H1 (cell line): Measurements from ENCODE around the gene IQUB. TPM values are rescaled to one million over a fixed set of nuclear protein-coding genes. Genes with fewer than 3 reads are reported as not detected.

ENCODE experiments used
- CTCF ChIA-PET: fragments of 300-600 bp; sonication (Branson Sonifier 250); formaldehyde crosslinking; loops from one replicate; lab custom pipeline; 2021; ENCODE audit not compliant: partially characterized antibody; lab: Charles Lee
- POLR2A ChIA-PET: fragments of 300-600 bp; sonication (Branson Sonifier 250); formaldehyde crosslinking; loops from one replicate; lab custom pipeline; 2021; ENCODE audit warnings: inconsistent platforms; ENCODE audit not compliant: partially characterized antibody; lab: Charles Lee
- DNase-seq, 2 experiments: peaks; one replicate each; pipeline versions ENCODE4 v3.0.0 to v3.0.0-alpha.2; 2010 to 2022; ENCODE audit warnings: low spot score in 2 of 2, low read depth in 1 of 2, mixed read lengths in 1 of 2
- FAIRE-seq: peaks from 2 replicates; lab custom pipeline; 2011; peaks lifted over from hg19 to GRCh38; lab: Jason Lieb, UNC
- H2AFZ ChIP-seq: 2 replicates; pipeline ENCODE4 v1.8.1; 2012; ENCODE audit warnings: low read length, inconsistent platforms
- H2AK5ac ChIP-seq: 2 replicates; pipeline ENCODE4 v1.6.1; 2013; ENCODE audit warnings: low read depth, low read length
- H2BK120ac ChIP-seq: replicated peaks from 2 replicates; pipeline ENCODE3; 2013; ENCODE audit warnings: low read depth, low read length, inconsistent platforms
- H2BK12ac ChIP-seq: 2 replicates; pipeline ENCODE4 v1.6.1; 2013; ENCODE audit warnings: low read depth, low read length
- H2BK15ac ChIP-seq: 2 replicates; pipeline ENCODE4 v1.6.1; 2013; ENCODE audit warnings: low read length
- H2BK20ac ChIP-seq: 2 replicates; pipeline ENCODE4 v1.6.1; 2013; ENCODE audit warnings: low read length
- H2BK5ac ChIP-seq: 2 replicates; pipeline ENCODE4 v1.6.1; 2013; ENCODE audit warnings: low read depth, low read length
- H3K14ac ChIP-seq: 2 replicates; pipeline ENCODE4 v1.6.1; 2013; ENCODE audit warnings: inconsistent platforms; ENCODE audit not compliant: insufficient read length
- H3K18ac ChIP-seq: 2 replicates; pipeline ENCODE4 v1.6.1; 2013; ENCODE audit warnings: low read length; ENCODE audit errors: extremely low read depth
- H3K23ac ChIP-seq: 2 replicates; pipeline ENCODE4 v1.6.1; 2013; ENCODE audit warnings: inconsistent platforms; ENCODE audit not compliant: insufficient read length
- H3K23me2 ChIP-seq: 2 replicates; pipeline ENCODE4 v1.6.1; 2013; ENCODE audit warnings: low read depth, low read length
- H3K27ac ChIP-seq: 2 replicates; pipeline ENCODE4 v1.6.1; 2011; ENCODE audit warnings: low read depth, low read length, inconsistent platforms
- H3K27me3 ChIP-seq, 4 experiments: replicated peaks in 1 of 4; 1 replicate in 1 of 4; 2 replicates in 3 of 4; pipeline versions ENCODE4 v1.6.1 to v1.8.1; 2011 to 2013; ENCODE audit warnings: low read length in 3 of 4, mild to moderate bottlenecking in 3 of 4, inconsistent platforms in 2 of 4, mixed read lengths in 2 of 4, moderate library complexity in 1 of 4; ENCODE audit not compliant: control insufficient read depth in 3 of 4, insufficient read depth in 3 of 4; ENCODE audit errors: extremely low read depth in 1 of 4
- H3K36me3 ChIP-seq, 4 experiments: 2 replicates each; pipeline versions ENCODE4 v1.6.1 to v1.8.1; 2011 to 2013; ENCODE audit warnings: mild to moderate bottlenecking in 4 of 4, low read length in 3 of 4, moderate library complexity in 2 of 4, control low read depth in 1 of 4, inconsistent platforms in 1 of 4; ENCODE audit not compliant: insufficient read depth in 4 of 4, control insufficient read depth in 2 of 4
- H3K4ac ChIP-seq: replicated peaks from 2 replicates; pipeline ENCODE3; 2013; ENCODE audit warnings: low read length, low read depth, mixed read lengths, inconsistent platforms; ENCODE audit not compliant: insufficient read length
- H3K4me1 ChIP-seq, 4 experiments: replicated peaks in 1 of 4; 1 replicate in 1 of 4; 2 replicates in 3 of 4; pipeline versions ENCODE4 v1.6.1 to v1.8.1; 2011 to 2013; ENCODE audit warnings: low read length in 3 of 4, inconsistent platforms in 2 of 4, mixed read lengths in 1 of 4; ENCODE audit not compliant: insufficient read depth in 4 of 4, control insufficient read depth in 3 of 4
- H3K4me2 ChIP-seq, 2 experiments: 2 replicates each; pipeline versions ENCODE4 v1.6.1 to v1.8.1; 2011 to 2013; ENCODE audit warnings: low read depth in 2 of 2, low read length in 2 of 2, control low read depth in 1 of 2, inconsistent platforms in 1 of 2, mild to moderate bottlenecking in 1 of 2; ENCODE audit not compliant: insufficient read depth in 1 of 2
- H3K4me3 ChIP-seq, 4 experiments: fragments of 200-600, 300-600 bp in 1 of 4; sonication (generic), shearing (Covaris generic), sonication (Bioruptor Twin) in 1 of 4; 2 replicates each; pipeline versions ENCODE4 v1.5.1 to v1.8.1; 2011 to 2016; ENCODE audit warnings: low read length in 4 of 4, low read depth in 3 of 4, control low read depth in 2 of 4, inconsistent platforms in 2 of 4, mild to moderate bottlenecking in 2 of 4, mixed read lengths in 1 of 4, moderate library complexity in 1 of 4; ENCODE audit not compliant: insufficient read depth in 2 of 4; ENCODE audit errors: extremely low read depth in 1 of 4
- H3K56ac ChIP-seq: replicated peaks from 2 replicates; pipeline ENCODE3; 2013; ENCODE audit warnings: low read depth, mild to moderate bottlenecking, mixed read lengths, low read length, inconsistent platforms; ENCODE audit not compliant: insufficient read length
- H3K79me1 ChIP-seq: 2 replicates; pipeline ENCODE4 v1.6.1; 2013; ENCODE audit warnings: low read depth, low read length, control low read depth
- H3K79me2 ChIP-seq, 2 experiments: 2 replicates each; pipeline versions ENCODE4 v1.6.1 to v1.8.1; 2012 to 2013; ENCODE audit warnings: low read length in 2 of 2, mild to moderate bottlenecking in 2 of 2, inconsistent platforms in 1 of 2; ENCODE audit not compliant: insufficient read depth in 2 of 2, control insufficient read depth in 1 of 2
- H3K9ac ChIP-seq, 4 experiments: replicated peaks in 1 of 4; 1 replicate in 1 of 4; 2 replicates in 3 of 4; pipeline versions ENCODE4 v1.6.1 to v1.8.1; 2011 to 2013; ENCODE audit warnings: low read depth in 3 of 4, low read length in 3 of 4, control low read depth in 2 of 4, mild to moderate bottlenecking in 2 of 4, moderate library complexity in 2 of 4, inconsistent platforms in 1 of 4; ENCODE audit errors: extremely low read depth in 1 of 4
- H3K9me3 ChIP-seq, 2 experiments: 2 replicates each; pipeline versions ENCODE4 v1.6.1 to v1.8.1; 2012 to 2013; ENCODE audit warnings: mild to moderate bottlenecking in 2 of 2, moderate library complexity in 2 of 2, control low read depth in 1 of 2, inconsistent platforms in 1 of 2, low read depth in 1 of 2, low read length in 1 of 2, mixed read lengths in 1 of 2; ENCODE audit not compliant: insufficient read depth in 2 of 2
- H4K20me1 ChIP-seq, 2 experiments: replicated peaks in 1 of 2; 2 replicates each; pipeline versions ENCODE3 to v1.8.1; 2011 to 2013; ENCODE audit warnings: inconsistent platforms in 2 of 2, low read length in 2 of 2, mild to moderate bottlenecking in 1 of 2; ENCODE audit not compliant: insufficient read depth in 2 of 2, control insufficient read depth in 1 of 2
- H4K5ac ChIP-seq: 2 replicates; pipeline ENCODE4 v1.6.1; 2013; ENCODE audit warnings: low read length, low read depth, mixed read lengths, inconsistent platforms; ENCODE audit not compliant: insufficient read length
- H4K8ac ChIP-seq: 2 replicates; pipeline ENCODE4 v1.8.0; 2013; ENCODE audit warnings: mild to moderate bottlenecking, moderate library complexity, low read length, inconsistent platforms; ENCODE audit not compliant: insufficient read depth; ENCODE audit errors: extremely low read depth
- H4K91ac ChIP-seq: replicated peaks from 2 replicates; pipeline ENCODE3; 2013; ENCODE audit warnings: low read length, mixed read lengths, inconsistent platforms; ENCODE audit not compliant: insufficient read length
- CHD2 ChIP-seq: IDR thresholded peaks from 2 replicates; pipeline ENCODE4 v1.6.1; 2012; ENCODE audit warnings: low read length, improper control_type of control experiment
- EZH2 ChIP-seq: fragments of 200-600 bp; sonication (generic); IDR thresholded peaks from 2 replicates; pipeline ENCODE4 v1.7.1; 2012; ENCODE audit warnings: low read depth, mild to moderate bottlenecking, moderate library complexity, low read length, inconsistent platforms; ENCODE audit not compliant: severe bottlenecking
- GABPA ChIP-seq: IDR thresholded peaks from 2 replicates; pipeline ENCODE4 v1.6.1; 2011; ENCODE audit warnings: mild to moderate bottlenecking, low read length, moderate library complexity, borderline replicate concordance; ENCODE audit not compliant: insufficient read depth
- HDAC6 ChIP-seq: IDR thresholded peaks from one replicate; pipeline ENCODE4 v1.7.1; 2012; ENCODE audit warnings: low read depth, mild to moderate bottlenecking, inconsistent platforms, low read length, moderate library complexity
- JUN ChIP-seq: IDR thresholded peaks from 2 replicates; pipeline ENCODE4 v1.6.1; 2011; ENCODE audit warnings: low read depth, mild to moderate bottlenecking, improper control_type of control experiment, low read length
- JUND ChIP-seq: IDR thresholded peaks from 2 replicates; pipeline ENCODE4 v1.6.1; 2011; ENCODE audit warnings: mild to moderate bottlenecking, improper control_type of control experiment, low read length
- NANOG ChIP-seq: IDR thresholded peaks from 2 replicates; pipeline ENCODE4 v1.6.1; 2011; ENCODE audit warnings: low read length, low read depth, mild to moderate bottlenecking, inconsistent platforms; ENCODE audit not compliant: insufficient read depth, poor library complexity, severe bottlenecking
- POLR2AphosphoS5 ChIP-seq: IDR thresholded peaks from 2 replicates; pipeline ENCODE4 v1.6.1; 2011; ENCODE audit warnings: low read depth, low read length
- RNF2 ChIP-seq: fragments of 200-900, 300-1000 bp; sonication (generic); IDR thresholded peaks from 2 replicates; pipeline ENCODE4 v1.7.1; 2016; ENCODE audit warnings: borderline replicate concordance, low read depth, mild to moderate bottlenecking, antibody characterized with exemption, low read length; ENCODE audit not compliant: poor library complexity, severe bottlenecking; ENCODE audit errors: missing control alignments
- SP1 ChIP-seq: IDR thresholded peaks from 2 replicates; pipeline ENCODE4 v1.6.1; 2011; ENCODE audit warnings: low read depth, low read length
- SP2 ChIP-seq: IDR thresholded peaks from 2 replicates; pipeline ENCODE4 v1.6.1; 2012; ENCODE audit warnings: mild to moderate bottlenecking, low read length, inconsistent platforms
- TAF7 ChIP-seq: optimal IDR thresholded peaks from 2 replicates; pipeline ENCODE3; 2011; ENCODE audit warnings: low read depth, mild to moderate bottlenecking, inconsistent platforms, low read length, moderate library complexity, borderline replicate concordance
- WGBS, 2 experiments: shearing (Covaris generic) in 1 of 2; methylation state at CpG; one replicate each; pipeline versions ENCODE4 v1.1.6 to v1.1.7; 2013 to 2015; ENCODE audit warnings: low lambda C conversion rate in 2 of 2, mixed read lengths in 2 of 2, inconsistent platforms in 1 of 2, low coverage in 1 of 2, missing lambda C conversion rate in 1 of 2; ENCODE audit not compliant: insufficient replicate concordance in 2 of 2, insufficient coverage in 1 of 2, insufficient read length in 1 of 2; ENCODE audit errors: extremely low coverage in 1 of 2, missing lambda C conversion rate in 1 of 2; 5-methylcytosine and 5-hydroxymethylcytosine counted together
- polyA plus RNA-seq, 7 experiments: library from polyadenylated mRNA; depleted of rRNA in 3 of 7; stranded (reverse) in 5 of 7; unstranded in 2 of 7; fragments of >200 nt in 5 of 7; fragments of 200-250 nt in 2 of 7; gene quantifications; 1 replicate in 5 of 7; 2 replicates in 1 of 7; 4 replicates in 1 of 7; pipeline versions ENCODE4 v1.2.1 to v1.2.3, GENCODE V29; 2011 to 2013; ENCODE audit warnings: missing spikeins in 2 of 7, mixed read lengths in 2 of 7
- total RNA-seq: library from RNA; stranded (reverse); fragmentation: NEBNext Ultra II Directional; extraction: Animal tissue kit (Norgen Biotek cat#: 25700); gene quantifications from 2 replicates; pipeline ENCODE4 v1.2.1, GENCODE V29; 2021

IQUB gene
- total and polyA plus RNA-seq, 2 of the 8 experiments (the other 6 are each of a cell fraction or from before 2014, with no cell fraction given), result 0.12 to 0.82 TPM

GRCh38 chr7:123440101-123440548, 94.3 kb downstream of the IQUB start:
- Histone ChIP-seq H3K23ac (no peak overlapping the region), H3K9me3 (no peaks in the 10 kb centered on the region), H4K20me1 (no peaks in the 10 kb centered on the region), H4K5ac (peak overlapping the region; percentile 51), H4K91ac (peak overlapping the region; percentile 90), H2AK5ac (no peak overlapping the region; the same call in 1 of the 2 replicates), H3K4me2 (peak overlapping the region; percentile 7 to 52; a peak in 3 of 4 replicates), H2AFZ (no peak overlapping the region), H3K36me3 (no peaks in the 10 kb centered on the region), H3K9ac (no peak overlapping the region), H3K18ac (peak overlapping the region; percentile 91; the same call in 1 of the 2 replicates), H3K14ac (no peak overlapping the region), H3K79me1 (no peaks in the 10 kb centered on the region), H3K27me3 (no peaks in the 10 kb centered on the region), H2BK5ac (peak overlapping the region; percentile 81; the same call in 1 of the 2 replicates), H3K23me2 (no peaks in the 10 kb centered on the region), H3K4ac (peak overlapping the region; percentile 70), H2BK12ac (peak overlapping the region; percentile 83; the same call in 1 of the 2 replicates), H2BK20ac (0 out of 2 replicates have a peak overlapping the region, but pooled peaks have one; percentile 76), H3K27ac (peak overlapping the region; percentile 59; the same call in 1 of the 2 replicates), H3K4me1 (peaks cover 0 to 8% (median 6%) of the 10 kb centered on the region in 4 experiments; a peak in 4 of 7 replicates), H3K79me2 (no peaks in the 10 kb centered on the region), H3K56ac (no peak overlapping the region), H2BK120ac (no peak overlapping the region), H2BK15ac (no peak overlapping the region), H3K4me3 (peak overlapping the region in 1 of 4 experiments; percentile 23; a peak in 1 of 8 replicates), H4K8ac (no peak overlapping the region)
- DNase-seq, result peak in 1 of 2 experiments; percentile 78
- CTCF ChIA-PET, result interaction anchor here (0.7 to 2.1 kb wide), 2 partner anchors 18 to 54 kb away, joined by 3 to 6 read pairs; no protein-coding TSS in a partner anchor
- WGBS, 2 experiments, result 22% methylated on average over 2 of the region's 2 CpGs; no CpG with 5 or more reads in 1 of the 2 experiments
- POLR2A ChIA-PET, result interaction anchor here (1.0 to 1.6 kb wide), 4 partner anchors 9 to 73 kb away, joined by 3 to 4 read pairs (median 4); no protein-coding TSS in a partner anchor
- peak; percentile 95 for FAIRE-seq
- TF ChIP-seq SP2 (no peak), POLR2AphosphoS5 (no peak; the same call in 1 of the 2 replicates), JUND (peak; percentile 75; the same call in 1 of the 2 replicates), EZH2 (no peak), RNF2 (no peak), SP1 (peak; percentile 84), GABPA (no peak), CHD2 (no peak), JUN (0 out of 2 replicates have a peak, but pooled peaks have one; percentile 2), HDAC6 (no peak), NANOG (peak; percentile 94), TAF7 (no peak)
